Glutamatergic neuron (in vitro differentiated cells): ENCODE measurements around the gene SUN2. TPM values are rescaled to one million over a fixed set of nuclear protein-coding genes. Genes with fewer than 3 reads are reported as not detected.
A peak's percentile ranks its signal among the peaks of the same experiment; 100 is the strongest.

Source experiments
- DNase-seq: peaks from one replicate; pipeline ENCODE4 v3.0.0; 2022
- H3K27ac Mint-ChIP-seq: one replicate; pipeline ENCODE4 v1.8.0; 2020; ENCODE audit warnings: mild to moderate bottlenecking, mixed read lengths, inconsistent platforms; ENCODE audit not compliant: unreplicated experiment
- H3K27me3 Mint-ChIP-seq: one replicate; pipeline ENCODE4 v1.8.0; 2020; ENCODE audit warnings: mild to moderate bottlenecking, moderate library complexity, mixed read lengths, inconsistent platforms; ENCODE audit not compliant: unreplicated experiment
- H3K36me3 Mint-ChIP-seq: one replicate; pipeline ENCODE4 v1.8.0; 2020; ENCODE audit warnings: mild to moderate bottlenecking, mixed read lengths, inconsistent platforms; ENCODE audit not compliant: unreplicated experiment
- H3K4me1 Mint-ChIP-seq: one replicate; pipeline ENCODE4 v1.8.0; 2020; ENCODE audit warnings: mild to moderate bottlenecking, low read depth, mixed read lengths, inconsistent platforms; ENCODE audit not compliant: unreplicated experiment
- H3K4me3 Mint-ChIP-seq: one replicate; pipeline ENCODE4 v1.8.0; 2020; ENCODE audit warnings: mild to moderate bottlenecking, mixed read lengths, inconsistent platforms; ENCODE audit not compliant: unreplicated experiment
- H3K9me3 Mint-ChIP-seq: one replicate; pipeline ENCODE4 v1.8.0; 2020; ENCODE audit warnings: mild to moderate bottlenecking, moderate library complexity, mixed read lengths, inconsistent platforms; ENCODE audit not compliant: unreplicated experiment
- CTCF ChIP-seq: fragments of 200-600 bp; sonication (generic); IDR thresholded peaks from one replicate; pipeline ENCODE4 v1.5.0; 2021; ENCODE audit not compliant: partially characterized antibody, unreplicated experiment
- total RNA-seq: library from RNA; stranded (reverse); fragmentation: NEBNext Ultra II Directional; extraction: Animal tissue kit (Norgen Biotek cat#: 25700); gene quantifications from one replicate; pipeline ENCODE4 v1.2.1, GENCODE V29; 2021; ENCODE audit not compliant: unreplicated experiment

SUN2 gene
- total RNA-seq, 1 donor from 2014 or later = 174 TPM

- Mint-ChIP-seq H3K4me3 (no peak overlapping the region), H3K27me3 (peaks cover 10% of the 10 kb centered on the region), H3K27ac (no peak overlapping the region), H3K36me3 (no peaks in the 10 kb centered on the region), H3K4me1 (peaks cover 14% of the 10 kb centered on the region), H3K9me3 (peaks cover 12% of the 10 kb centered on the region)
- DNase-seq = no peak
- TF ChIP-seq CTCF = no peak
Observed at GRCh38 chr22:38738475-38739070, 17.2 kb downstream of the SUN2 start.

- peaks cover 10% of the 10 kb centered on the region for H3K27me3 Mint-ChIP-seq
- peak overlapping the region; percentile 54 for H3K4me3 Mint-ChIP-seq
- H3K36me3 Mint-ChIP-seq = no peaks in the 10 kb centered on the region
- H3K9me3 Mint-ChIP-seq = peaks cover 14% of the 10 kb centered on the region
- no peak for DNase-seq
- TF ChIP-seq CTCF = no peak
- no peak overlapping the region for H3K27ac Mint-ChIP-seq
- peaks cover 18% of the 10 kb centered on the region for H3K4me1 Mint-ChIP-seq
Observed at GRCh38 chr22:38737302-38738060, 18.3 kb downstream of the SUN2 start.

GRCh38 chr22:38736257-38736570 is 19.6 kb downstream of the SUN2 start:
- no peak for TF ChIP-seq CTCF
- Mint-ChIP-seq H3K9me3 (peaks cover 14% of the 10 kb centered on the region), H3K27me3 (peaks cover 10% of the 10 kb centered on the region), H3K36me3 (no peaks in the 10 kb centered on the region), H3K27ac (no peak overlapping the region), H3K4me1 (peaks cover 16% of the 10 kb centered on the region), H3K4me3 (no peak overlapping the region)
- no peak for DNase-seq

- Mint-ChIP-seq H3K27ac (no peak overlapping the region), H3K27me3 (peaks cover 10% of the 10 kb centered on the region)
Observed at GRCh38 chr22:38735465-38736256, 20.1 kb downstream of the SUN2 start.

More at GRCh38 chr22:38735465-38736256, 20.1 kb downstream of the SUN2 start:
- DNase-seq = no peak
- H3K4me3 Mint-ChIP-seq = no peak overlapping the region
- no peaks in the 10 kb centered on the region for H3K36me3 Mint-ChIP-seq
- no peak for TF ChIP-seq CTCF
- peaks cover 14% of the 10 kb centered on the region for H3K9me3 Mint-ChIP-seq
- peaks cover 16% of the 10 kb centered on the region for H3K4me1 Mint-ChIP-seq
